ENCODE measurements around the gene C6orf62.

C6orf62 gene

DNA sequence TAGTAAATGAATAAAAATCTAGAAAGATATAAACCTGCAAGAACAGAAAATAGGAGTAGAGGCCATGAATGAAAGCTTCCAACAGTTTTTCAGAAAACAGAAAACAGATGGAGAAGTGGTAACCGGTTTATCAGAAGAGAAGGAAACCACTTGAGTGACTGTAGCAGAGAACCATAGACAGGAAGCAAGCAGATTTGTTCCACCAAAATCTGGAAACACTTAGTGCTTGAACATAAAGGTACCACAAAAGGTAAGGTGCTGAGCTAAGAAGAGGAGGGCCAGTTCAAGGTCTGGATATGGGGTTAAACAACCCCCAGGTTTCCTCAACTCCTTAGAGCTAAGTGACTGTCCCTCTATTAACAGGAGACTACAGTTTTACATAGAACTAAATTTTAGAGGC, 63.7 kb downstream of the C6orf62 start:
- no peak overlapping the region for H3K4me3 ChIP-seq (replicated peaks; ENCODE audit: insufficient read depth, low read length)

More for the DNA sequence above, 63.7 kb downstream of the C6orf62 start:
- Histone ChIP-seq H3K27me3 (ENCODE audit: insufficient read depth, poor library complexity, severe bottlenecking) (no peaks in the 10 kb centered on the region), H3K27ac (replicated peaks) (no peak overlapping the region)
- no peak for DNase-seq (ENCODE audit: low read depth in 1 of 2, low spot score in 1 of 2)
- TF ChIP-seq, protein P1, sequence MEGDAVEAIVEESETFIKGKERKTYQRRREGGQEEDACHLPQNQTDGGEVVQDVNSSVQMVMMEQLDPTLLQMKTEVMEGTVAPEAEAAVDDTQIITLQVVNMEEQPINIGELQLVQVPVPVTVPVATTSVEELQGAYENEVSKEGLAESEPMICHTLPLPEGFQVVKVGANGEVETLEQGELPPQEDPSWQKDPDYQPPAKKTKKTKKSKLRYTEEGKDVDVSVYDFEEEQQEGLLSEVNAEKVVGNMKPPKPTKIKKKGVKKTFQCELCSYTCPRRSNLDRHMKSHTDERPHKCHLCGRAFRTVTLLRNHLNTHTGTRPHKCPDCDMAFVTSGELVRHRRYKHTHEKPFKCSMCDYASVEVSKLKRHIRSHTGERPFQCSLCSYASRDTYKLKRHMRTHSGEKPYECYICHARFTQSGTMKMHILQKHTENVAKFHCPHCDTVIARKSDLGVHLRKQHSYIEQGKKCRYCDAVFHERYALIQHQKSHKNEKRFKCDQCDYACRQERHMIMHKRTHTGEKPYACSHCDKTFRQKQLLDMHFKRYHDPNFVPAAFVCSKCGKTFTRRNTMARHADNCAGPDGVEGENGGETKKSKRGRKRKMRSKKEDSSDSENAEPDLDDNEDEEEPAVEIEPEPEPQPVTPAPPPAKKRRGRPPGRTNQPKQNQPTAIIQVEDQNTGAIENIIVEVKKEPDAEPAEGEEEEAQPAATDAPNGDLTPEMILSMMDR (IDR thresholded peaks at IDR 0.05; ENCODE audit: insufficient read depth, low read length): no peak
- TF ChIP-seq GABPA (IDR thresholded peaks at IDR 0.05; ENCODE audit: low read depth) (no peak), POLR2AphosphoS5 (IDR thresholded peaks at IDR 0.05; ENCODE audit: low read depth) (no peak), SPI1 (IDR thresholded peaks at IDR 0.05; ENCODE audit: borderline replicate concordance, low read depth) (no peak)
- TF ChIP-seq, protein P2, sequence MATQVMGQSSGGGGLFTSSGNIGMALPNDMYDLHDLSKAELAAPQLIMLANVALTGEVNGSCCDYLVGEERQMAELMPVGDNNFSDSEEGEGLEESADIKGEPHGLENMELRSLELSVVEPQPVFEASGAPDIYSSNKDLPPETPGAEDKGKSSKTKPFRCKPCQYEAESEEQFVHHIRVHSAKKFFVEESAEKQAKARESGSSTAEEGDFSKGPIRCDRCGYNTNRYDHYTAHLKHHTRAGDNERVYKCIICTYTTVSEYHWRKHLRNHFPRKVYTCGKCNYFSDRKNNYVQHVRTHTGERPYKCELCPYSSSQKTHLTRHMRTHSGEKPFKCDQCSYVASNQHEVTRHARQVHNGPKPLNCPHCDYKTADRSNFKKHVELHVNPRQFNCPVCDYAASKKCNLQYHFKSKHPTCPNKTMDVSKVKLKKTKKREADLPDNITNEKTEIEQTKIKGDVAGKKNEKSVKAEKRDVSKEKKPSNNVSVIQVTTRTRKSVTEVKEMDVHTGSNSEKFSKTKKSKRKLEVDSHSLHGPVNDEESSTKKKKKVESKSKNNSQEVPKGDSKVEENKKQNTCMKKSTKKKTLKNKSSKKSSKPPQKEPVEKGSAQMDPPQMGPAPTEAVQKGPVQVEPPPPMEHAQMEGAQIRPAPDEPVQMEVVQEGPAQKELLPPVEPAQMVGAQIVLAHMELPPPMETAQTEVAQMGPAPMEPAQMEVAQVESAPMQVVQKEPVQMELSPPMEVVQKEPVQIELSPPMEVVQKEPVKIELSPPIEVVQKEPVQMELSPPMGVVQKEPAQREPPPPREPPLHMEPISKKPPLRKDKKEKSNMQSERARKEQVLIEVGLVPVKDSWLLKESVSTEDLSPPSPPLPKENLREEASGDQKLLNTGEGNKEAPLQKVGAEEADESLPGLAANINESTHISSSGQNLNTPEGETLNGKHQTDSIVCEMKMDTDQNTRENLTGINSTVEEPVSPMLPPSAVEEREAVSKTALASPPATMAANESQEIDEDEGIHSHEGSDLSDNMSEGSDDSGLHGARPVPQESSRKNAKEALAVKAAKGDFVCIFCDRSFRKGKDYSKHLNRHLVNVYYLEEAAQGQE (IDR thresholded peaks at IDR 0.05; ENCODE audit: insufficient replicate concordance, low read depth): no peak

All from HL-60 (cell line).